Measurements from ENCODE around the gene ZWILCH. TPM values are rescaled to one million over a fixed set of nuclear protein-coding genes. Genes with fewer than 3 reads are reported as not detected.

Gene ZWILCH
- 4.1 and 6.9 TPM in 2 replicates for total RNA-seq

GRCh38 chr15:66504563-66505429 lies at the start of gene ZWILCH, which contains the start of gene RPL4:
ZWILCH (plus strand) TSS chr15:66505326; CDS start chr15:66505339, 13 bp downstream.
RPL4 (minus strand) TSS chr15:66504855; CDS start chr15:66504790, 65 bp downstream.

GRCh38 chr15:66497502-66498455 lies 7.3 kb upstream of the ZWILCH start, which contains the start of gene SNAPC5:
SNAPC5 (minus strand) TSS chr15:66497762; CDS start chr15:66497731, 31 bp downstream.

DNA sequence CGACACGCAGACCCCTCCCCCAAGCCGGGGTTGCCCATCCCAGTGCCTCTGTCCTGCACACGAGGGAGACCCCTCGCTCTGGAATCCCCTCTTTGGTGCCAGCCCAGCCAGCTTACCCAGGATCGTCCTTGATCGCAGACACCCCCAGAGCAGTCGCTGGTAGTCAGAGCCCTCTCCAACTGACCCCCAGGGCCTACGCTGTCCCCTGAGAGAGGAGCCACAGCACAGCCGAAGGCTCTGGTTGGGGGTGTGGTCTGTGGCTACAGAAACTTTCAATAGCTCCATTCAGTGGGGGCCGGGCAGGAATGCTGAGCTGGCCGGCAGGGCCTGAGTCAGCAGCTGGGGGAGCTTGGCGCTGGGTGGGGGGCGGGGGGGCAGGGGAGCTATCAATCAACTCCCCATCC lies 60.6 kb downstream of the ZWILCH start, which contains the start of gene LCTL:
LCTL (minus strand) TSS at position 258 of the 404 bp plus-strand sequence. CDS start 633 bp downstream, outside the sequence.

Other genes starting within 250 kb of the ZWILCH start
- 22.5 TPM in 2 replicates for gene DIS3L, start 211.8 kb upstream of the ZWILCH start, total RNA-seq
- gene TIPIN, start 148.6 kb upstream of the ZWILCH start, total RNA-seq = 6.3 and 12.3 TPM in 2 replicates
- 21.0 and 37.6 TPM in 2 replicates for gene MAP2K1, start 118.4 kb upstream of the ZWILCH start, total RNA-seq
- gene SNAPC5, start 7.6 kb upstream of the ZWILCH start, total RNA-seq = 8.3 and 9.2 TPM in 2 replicates
- gene RPL4, start 471 bp upstream of the ZWILCH start, total RNA-seq = 4,701 and 7,351 TPM in 2 replicates
- gene LCTL, start 60.7 kb downstream of the ZWILCH start, total RNA-seq = 0.23 TPM in 1 of 2 replicates, not detected in the other
- gene SMAD6, start 196.9 kb downstream of the ZWILCH start, total RNA-seq = 16.0 and 52.3 TPM in 2 replicates